Stimulated activated CD8-positive, alpha-beta memory T cell treated with anti-CD3 and anti-CD28 coated beads, Interleukin-15, amount 100 ng/mL, for 1 hour (primary cell): ENCODE results near the gene RAB24.
"Not testable (repeated sequence)": the region's sequence is repeated elsewhere in the genome, so short reads cannot be mapped to it uniquely, and the experiment has no call there.

ENCODE experiments used
- DNase-seq: peaks from one replicate; pipeline ENCODE4 v3.0.0-alpha.2; 2020; ENCODE audit warnings: low read depth

The RAB24 gene

DNA sequence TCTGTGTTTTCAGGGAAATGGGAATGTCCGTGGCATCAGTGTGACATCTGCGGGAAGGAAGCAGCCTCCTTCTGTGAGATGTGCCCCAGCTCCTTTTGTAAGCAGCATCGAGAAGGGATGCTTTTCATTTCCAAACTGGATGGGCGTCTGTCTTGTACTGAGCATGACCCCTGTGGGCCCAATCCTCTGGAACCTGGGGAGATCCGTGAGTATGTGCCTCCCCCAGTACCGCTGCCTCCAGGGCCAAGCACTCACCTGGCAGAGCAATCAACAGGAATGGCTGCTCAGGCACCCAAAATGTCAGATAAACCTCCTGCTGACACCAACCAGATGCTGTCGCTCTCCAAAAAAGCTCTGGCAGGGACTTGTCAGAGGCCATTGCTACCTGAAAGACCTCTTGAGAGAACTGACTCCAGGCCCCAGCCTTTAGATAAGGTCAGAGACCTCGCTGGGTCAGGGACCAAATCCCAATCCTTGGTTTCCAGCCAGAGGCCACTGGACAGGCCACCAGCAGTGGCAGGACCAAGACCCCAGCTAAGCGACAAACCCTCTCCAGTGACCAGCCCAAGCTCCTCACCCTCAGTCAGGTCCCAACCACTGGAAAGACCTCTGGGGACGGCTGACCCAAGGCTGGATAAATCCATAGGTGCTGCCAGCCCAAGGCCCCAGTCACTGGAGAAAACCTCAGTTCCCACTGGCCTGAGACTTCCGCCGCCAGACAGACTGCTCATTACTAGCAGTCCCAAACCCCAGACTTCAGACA, 9.5 kb downstream of the RAB24 start:
- no peak for DNase-seq

DNA sequence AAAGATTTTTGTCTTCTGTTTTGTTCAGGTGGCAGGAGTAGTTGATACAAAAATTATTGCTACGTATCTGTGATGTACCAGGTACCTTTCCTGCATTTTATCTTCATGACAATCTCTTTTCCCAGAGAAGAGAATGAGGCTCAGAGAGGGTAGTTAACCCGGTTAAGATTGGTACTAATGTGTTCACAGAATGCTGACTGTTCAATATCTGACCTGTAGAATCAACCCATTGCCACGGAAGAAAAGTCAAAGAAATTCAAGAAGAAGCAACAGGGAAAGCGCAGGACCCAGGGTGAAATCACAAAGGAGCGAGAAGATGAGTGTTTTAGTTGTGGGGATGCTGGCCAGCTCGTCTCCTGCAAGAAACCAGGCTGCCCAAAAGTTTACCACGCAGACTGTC, 11.8 kb downstream of the RAB24 start:
- DNase-seq, result no peak

GRCh38 chr5:177290816-177291596, 12.5 kb downstream of the RAB24 start:
- DNase-seq, result no peak

GRCh38 chr5:177288191-177288590, 15.3 kb downstream of the RAB24 start:
- DNase-seq, result no peak

- DNase-seq, result no peak
Observed at GRCh38 chr5:177276886-177277285, 26.6 kb downstream of the RAB24 start.

- DNase-seq, result no peak
Observed at GRCh38 chr5:177275883-177276282, 27.6 kb downstream of the RAB24 start.

- DNase-seq, result no peak
Observed at GRCh38 chr5:177271113-177271512, 32.4 kb downstream of the RAB24 start.

- DNase-seq, result no peak
Observed at GRCh38 chr5:177270653-177271052, 32.9 kb downstream of the RAB24 start.

DNA sequence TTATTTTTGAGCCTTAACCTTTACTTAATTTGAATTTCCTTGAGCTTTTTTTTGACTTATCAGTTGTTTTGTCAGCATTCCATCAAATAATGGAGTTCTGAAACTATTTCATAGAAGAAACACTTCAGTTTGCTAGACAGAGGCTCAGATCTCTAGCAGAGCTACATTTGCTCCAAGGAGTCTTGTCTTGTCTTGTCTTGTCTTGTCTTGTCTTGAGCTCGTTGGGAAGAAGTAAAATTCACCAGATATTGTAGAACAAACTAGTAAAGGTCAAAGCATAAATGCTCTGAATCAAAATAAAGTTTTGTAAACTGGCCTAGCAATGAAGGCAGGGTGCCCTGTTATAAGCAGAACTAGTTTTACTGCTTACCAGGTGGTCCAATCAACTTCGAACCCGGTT, 33.5 kb downstream of the RAB24 start:
- no peak for DNase-seq

DNA sequence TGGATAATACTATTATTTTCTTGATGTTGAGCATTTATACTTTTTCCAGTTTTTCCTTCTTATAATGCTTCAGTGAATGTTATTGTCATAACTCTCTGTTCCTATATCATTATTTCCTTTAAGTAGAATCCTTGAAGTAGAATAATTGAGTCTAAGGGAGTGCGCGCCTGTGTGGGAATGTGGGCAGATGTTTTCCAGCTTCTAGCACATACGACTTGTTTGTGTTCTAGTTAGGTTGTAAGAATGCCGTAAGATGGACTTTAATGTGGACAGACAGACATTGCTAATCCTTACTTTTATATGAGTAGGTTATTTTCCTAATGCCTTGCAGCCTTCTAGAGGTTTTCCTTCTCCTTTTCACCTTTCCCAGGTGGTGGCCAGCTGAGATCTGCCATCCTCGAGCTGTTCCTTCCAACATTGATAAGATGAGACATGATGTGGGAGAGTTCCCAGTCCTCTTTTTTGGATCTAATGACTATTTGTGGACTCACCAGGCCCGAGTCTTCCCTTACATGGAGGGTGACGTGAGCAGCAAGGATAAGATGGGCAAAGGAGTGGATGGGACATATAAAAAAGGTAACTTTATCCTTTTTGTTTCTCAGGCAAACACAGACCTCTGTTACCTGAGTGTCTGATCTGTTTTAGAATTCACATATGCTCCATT, 34.2 kb downstream of the RAB24 start:
- DNase-seq, result no peak

DNA sequence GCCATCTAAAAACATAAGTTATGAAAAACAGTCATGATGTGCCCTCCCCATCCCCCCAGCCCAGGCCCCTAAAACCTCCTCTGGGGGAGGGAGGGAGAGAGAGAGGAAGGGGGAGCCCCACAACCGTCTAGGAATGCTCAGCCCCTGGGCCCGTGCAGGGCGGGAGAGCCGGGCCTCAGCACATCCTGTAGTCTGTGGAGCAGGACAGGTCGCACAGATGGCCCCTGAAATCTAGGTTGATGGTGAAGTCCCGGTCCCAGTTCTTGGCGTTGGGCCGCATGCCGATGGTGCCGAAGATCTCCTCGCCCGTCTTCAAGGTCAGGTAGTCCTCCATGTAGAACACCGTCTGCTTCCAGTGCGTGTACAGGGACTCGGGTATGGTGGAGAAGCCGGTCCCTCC, 38.1 kb downstream of the RAB24 start:
- DNase-seq, result no peak

DNA sequence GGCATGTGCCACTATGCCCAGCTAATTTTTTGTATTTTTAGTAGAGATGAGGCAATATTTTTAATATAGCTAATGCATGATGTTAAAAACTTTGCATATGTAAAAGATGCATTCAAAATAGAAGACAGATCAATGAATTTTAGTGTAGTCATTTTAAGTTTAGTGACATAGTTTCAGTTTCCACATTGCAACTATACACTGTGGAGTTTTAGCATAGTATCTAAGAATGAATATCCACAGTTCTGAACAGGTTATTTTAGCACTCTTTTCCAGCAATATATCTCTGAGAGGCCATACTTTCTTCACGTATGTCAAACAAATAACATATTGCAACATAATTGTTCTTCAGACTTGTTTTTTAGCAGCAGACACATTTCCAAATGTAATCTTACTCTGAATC, 39.3 kb downstream of the RAB24 start:
- no peak for DNase-seq

DNA sequence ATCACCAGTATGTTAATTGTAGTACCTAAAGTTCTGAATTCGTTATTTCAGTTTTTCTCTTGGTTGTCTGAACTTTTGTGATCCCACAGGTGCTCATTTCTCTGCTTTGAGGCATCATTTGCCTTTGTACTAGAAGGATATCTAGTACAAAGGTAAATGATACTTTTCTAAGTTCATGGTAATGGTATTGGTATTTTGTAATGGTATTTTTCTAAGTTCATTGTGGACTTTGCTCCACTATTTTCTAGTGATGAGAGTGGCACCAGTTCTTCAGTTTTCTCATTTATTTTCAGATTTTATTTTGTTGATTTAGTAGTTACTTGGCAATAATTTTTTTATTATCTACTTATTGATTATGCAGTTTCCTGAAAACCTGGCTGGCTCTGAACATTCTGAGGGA, 42.0 kb downstream of the RAB24 start:
- no peak for DNase-seq

GRCh38 chr5:177260961-177261360, 42.6 kb downstream of the RAB24 start:
- no peak for DNase-seq

DNA sequence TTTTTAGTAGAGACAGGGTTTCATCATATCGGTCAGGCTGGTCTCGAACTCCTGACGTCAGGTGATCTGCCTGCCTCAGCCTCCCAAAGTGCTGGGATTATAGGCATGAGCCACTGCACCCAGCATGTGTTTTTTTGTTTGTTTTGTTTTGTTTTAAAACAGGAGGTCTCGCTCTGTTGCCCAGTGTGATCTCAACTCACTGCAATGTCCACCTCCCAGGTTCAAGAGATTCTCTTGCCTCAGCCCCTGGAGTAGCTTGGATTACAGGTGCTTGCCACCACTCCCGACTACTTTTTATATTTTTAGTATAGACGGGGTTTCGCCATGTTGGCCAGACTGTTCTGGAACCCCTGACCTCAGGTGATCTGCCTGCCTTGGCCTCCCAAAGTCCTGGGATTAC, 44.8 kb downstream of the RAB24 start:
- DNase-seq, result not testable (repeated sequence)

DNA sequence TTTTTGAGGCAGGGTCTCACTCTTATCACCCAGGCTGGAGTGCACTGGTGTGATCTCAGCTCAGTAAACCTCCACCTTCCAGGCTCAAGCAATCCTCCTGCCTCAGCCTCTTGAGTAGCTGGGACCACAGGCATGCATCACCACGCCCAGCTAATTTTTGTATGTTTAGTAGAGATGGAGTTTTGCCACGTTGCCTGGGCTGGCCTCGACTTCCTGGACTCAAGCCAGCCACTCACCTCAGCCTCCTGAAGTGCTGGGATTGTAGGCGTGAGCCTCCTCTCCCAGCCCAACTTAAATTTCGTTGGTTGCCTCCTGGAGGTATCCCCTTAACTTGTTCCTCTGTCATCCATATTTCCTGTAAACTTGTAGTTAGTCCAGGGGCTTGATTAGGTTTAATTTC, 47.2 kb downstream of the RAB24 start:
- no peak for DNase-seq

DNA sequence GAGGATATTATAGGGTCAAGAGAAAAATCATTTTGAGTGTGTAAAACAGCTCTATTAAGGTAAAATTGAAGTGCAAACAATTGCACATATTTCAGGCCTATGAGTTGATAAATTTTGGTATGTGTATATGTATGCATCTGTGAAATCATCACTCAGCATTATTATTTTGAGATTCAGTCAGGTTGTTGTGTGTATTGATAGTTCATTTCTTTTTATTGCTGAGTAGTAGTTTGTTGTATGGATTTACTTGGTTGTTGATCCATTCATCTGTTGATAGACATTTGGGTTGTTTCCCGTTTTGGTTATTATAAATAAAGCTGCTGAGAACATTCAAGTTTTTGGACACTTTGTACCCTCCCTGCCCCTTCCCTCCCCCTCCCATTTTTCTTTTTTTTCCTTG, 50.3 kb downstream of the RAB24 start:
- DNase-seq, result no peak
